IPS-NIHi11 (cell line): ENCODE measurements around the gene MVB12A.
A peak's percentile ranks its signal among the peaks of the same experiment; 100 is the strongest.

ENCODE experiments used
- DNase-seq: peaks from one replicate; pipeline ENCODE4 v3.0.0; 2012; ENCODE audit warnings: mixed read lengths, low spot score

MVB12A gene

DNA sequence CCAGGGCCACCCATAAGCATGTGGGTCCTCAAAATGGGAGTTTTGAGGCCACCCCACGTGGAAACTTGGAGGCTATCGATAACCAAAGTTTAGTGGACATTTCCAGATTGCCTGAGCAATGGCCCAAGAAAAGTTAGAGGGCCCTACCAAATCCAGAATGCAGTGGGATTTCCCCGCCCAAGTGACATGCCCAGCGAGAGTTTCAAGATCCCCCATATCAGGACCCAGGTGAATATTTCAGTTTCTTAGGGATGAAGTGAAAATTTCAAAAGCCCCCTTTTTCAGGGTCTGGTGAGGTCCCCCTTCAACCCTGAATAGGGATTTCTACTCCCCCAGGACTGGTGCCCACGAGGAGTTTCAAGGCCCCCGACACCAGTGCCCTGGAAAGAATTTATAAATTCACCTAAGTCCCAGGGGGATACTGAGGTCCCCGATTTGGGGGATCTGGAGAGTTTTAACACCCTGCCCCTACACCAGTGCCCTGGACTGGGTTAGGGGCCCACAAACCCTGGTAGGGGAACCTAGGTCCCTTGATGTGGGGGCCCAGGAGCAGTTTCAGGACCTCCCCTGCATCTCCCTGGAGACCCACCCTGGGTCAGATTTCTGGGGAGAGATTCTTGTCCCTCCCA lies 15.1 kb upstream of the MVB12A start:
- no peak for DNase-seq

DNA sequence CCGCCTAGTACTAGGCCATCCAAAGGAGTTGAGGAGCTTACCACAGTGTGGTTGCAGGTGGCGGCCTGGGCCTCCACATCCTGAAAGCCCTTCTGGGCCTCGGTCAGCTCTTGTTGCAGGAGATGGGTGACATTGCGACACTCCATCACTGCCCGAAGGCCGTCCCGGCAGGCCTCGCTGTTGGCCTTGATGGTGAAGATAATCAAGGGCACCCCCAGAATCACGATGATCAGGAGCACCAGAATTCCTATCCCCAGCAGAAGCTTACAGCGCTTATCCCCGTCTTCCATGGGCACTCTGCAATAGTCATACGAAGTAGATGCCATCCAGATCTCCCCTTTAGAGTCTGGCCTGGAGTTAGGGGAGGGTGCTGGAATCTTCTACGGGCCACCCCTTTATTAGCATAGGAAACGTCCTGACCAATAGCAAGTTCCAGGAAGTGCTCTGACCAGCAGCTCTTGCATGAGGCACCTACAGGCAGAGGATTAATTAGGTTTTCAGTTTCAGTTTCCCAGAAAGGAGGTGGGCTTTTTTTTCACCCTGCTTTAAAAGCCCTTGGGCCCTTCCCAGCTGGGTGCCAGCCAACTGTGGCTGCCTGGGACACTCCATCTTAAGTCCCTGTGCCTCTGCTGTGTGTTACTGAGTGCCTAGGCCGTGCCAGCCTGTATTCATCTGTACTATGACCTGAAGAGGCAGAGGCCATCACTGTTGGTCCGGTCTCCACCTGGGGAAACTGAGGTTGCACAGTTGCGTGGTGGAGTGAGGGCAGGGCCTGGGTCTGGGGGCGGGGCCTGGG lies 14.4 kb upstream of the MVB12A start, which contains the start of gene BST2:
TSS of gene BST2 (minus strand) at position 381 of the 796 bp plus-strand sequence. CDS start at position 326, 55 bp downstream.
- peak; percentile 80 for DNase-seq

DNA sequence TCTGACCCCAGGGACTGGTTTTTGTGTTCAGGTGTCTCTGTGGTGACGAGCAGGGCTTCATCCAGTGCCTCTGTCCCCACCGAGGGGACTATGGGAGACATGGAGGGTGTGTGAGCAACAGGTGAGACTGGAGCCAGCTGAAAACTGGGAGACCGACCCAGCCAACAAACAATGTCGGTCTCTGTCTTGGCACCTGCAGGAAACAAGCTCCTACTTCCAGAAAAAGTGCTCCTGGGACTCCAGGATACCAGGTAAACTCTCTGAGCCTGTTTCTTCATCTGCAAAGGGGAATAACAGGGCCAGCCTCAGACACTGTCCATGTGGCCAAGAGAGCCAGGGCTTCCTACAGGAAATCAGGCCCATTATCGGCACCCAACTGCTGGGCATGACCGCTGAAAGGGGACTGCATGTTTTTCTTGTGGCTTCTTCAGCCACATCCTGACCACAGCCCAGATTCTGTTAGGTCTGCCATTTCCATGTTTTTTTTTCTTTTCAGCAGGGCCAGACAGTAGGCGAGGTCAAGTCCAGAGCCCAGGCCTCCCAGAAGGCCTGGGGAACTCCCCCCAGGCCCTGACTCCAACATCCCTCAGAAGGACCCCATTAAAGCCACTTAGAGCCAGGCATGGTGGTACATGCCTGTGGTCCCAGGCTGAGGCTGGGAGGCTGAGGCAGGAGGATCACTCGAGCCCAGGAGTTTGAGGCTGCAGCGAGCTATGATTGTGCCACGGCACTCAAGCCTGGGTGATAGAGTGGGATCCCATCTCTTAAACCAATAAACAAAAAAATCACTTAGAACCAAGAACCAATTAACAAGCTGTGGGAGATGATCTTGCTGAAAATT lies 13.6 kb upstream of the MVB12A start:
- no peak for DNase-seq

DNA sequence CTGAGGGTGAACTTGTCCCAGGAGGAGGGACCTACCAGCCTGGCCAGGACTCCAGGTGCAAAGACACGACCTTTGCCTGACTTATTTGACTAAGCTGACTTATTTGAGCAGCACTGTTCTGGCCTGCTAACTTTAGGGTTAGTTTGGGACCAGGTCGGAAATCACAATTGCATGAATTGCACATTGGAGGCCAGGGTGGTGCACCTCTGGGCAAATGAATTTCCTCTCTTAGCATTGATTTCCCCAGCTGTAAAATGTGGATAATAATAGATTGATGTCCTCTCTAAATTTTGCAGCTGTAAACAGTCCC lies 13.0 kb upstream of the MVB12A start:
- no peak for DNase-seq

DNA sequence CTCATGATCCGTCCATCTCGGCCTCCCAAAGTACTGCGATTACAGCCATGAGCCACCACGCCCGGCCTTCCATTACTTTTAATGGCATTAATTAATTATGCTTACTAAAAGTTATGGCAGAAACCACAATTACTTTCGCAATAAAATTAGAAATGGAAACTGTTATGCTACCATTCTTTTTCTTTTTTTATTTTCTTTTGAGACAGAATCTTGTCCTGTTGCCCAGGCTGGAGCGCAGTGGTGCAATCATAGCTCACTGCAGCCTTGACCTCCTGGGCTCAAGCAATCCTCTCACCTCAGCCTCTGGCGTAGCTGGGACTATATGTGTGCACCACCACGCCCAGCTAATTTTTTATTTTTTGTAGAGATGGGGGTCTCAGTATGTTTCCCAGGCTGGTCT lies 9.9 kb upstream of the MVB12A start:
- DNase-seq = no peak

DNA sequence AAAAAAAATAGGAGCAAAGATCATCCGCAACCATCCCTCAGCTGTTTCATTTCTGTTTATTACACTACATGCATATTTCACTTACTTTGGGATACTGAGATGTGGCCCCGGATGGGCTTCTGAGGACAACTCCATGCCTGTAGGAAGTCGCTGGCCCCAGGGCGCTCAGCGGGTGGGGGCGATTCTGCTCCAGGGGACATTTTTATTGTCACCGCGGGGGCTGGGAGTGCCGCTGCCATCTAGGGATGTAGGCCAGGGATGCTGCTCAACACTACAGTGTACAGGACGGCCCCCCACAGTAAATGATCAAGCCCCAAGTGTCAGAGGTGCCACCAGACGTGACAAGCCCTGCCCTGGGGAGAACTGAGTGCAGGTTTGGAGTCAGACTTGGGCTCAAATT lies 8.0 kb upstream of the MVB12A start:
- no peak for DNase-seq

DNA sequence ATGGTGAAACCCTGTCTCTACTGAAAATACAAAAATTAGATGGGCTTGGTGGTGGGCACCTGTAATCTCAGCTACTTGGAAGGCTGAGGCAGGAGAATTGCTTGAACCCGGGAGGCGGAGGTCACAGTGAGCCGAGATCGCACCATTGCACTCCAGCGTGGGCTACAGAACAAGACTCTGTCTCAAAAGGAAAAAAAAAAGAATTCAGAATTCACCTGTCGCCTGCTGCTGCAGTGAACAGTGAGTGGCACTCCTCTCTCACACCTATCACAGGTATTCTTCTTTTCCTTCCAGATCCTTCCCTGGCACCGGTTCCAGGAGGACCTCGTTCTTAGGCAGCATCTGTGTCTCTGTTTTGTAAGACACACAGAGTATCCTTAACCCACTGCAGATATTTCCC lies 5.8 kb upstream of the MVB12A start:
- DNase-seq = no peak

DNA sequence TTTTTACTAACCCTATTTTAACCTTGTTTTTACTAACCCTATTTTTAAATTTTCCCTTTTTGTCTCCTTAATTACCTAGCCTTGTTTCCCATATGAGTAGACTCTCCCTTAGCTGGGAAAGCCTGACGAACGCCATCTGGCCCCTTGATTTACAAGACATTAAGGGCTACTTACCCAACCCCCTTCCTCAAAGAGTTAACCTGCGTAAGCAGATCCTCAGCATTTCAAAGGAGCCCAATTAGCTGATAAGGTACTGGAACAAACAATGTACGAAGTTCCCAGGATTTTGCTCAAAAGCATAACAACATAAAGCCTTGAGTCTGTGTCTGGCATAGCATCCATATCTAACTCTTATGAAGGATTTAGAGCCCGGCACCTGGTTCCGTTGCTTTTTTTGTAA lies 4.7 kb upstream of the MVB12A start:
- DNase-seq = no peak

DNA sequence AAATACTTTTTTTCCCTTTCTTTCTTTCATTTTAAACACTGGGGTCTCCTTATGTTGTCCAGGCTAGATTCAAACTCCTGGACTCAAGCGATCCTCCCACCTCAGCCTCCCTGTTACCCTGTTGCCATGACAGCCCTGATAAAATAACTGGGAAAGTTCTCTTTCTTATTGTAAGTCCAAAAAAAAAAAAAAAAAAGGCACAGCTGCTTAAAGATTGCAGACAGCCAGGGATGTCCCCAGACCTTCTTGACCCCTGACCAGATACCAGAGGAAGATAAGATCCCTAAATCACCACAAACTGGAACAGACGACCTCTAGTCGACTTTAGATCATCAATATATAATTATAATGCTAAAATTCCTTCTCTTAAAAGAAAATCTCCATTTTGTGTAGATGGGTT lies 1.1 kb upstream of the MVB12A start:
- DNase-seq = no peak

DNA sequence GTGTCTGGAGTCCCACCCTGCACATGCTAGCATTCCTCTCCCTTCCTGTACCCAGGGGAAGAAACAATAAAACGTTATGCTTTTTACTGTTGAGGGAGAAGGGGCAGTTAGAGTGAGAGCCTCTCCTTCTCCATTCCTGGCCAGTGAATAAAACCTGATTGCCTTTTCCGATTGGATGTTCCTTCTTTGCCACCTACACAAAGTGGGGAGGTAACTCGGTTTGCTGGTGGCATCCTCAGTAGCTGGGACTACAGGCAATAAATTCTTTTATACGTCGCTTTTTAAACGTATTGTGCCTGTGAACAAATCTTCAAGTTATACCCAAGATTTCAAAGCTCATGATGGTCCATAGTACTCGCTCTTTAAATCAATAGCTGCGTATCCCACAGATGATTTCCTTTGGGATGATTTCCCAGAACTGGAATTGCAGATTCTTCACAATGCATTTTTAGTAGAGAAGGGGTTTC lies 660 bp upstream of the MVB12A start:
- no peak for DNase-seq

DNA sequence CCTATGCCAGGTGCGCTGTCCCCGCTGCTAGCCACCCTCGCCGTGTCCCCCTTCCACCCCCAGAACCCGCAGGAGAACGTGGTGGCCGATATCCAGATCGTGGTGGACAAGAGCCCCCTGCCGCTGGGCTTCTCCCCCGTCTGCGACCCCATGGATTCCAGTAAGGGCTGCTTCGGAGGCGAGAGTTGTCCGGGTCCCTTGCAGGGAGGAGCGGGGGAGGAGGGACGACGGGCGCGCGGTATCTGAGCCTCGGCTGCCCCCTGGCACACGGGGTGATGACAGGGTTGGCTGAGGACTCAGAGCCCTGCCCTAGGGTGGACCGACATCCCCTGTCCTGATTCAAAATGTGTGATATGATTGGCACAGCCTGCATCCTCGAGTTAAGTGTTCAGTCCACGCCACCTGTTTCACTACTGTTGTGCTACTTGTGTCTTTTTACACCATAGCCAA lies 653 bp downstream of the MVB12A start:
- peak; percentile 63 for DNase-seq

DNA sequence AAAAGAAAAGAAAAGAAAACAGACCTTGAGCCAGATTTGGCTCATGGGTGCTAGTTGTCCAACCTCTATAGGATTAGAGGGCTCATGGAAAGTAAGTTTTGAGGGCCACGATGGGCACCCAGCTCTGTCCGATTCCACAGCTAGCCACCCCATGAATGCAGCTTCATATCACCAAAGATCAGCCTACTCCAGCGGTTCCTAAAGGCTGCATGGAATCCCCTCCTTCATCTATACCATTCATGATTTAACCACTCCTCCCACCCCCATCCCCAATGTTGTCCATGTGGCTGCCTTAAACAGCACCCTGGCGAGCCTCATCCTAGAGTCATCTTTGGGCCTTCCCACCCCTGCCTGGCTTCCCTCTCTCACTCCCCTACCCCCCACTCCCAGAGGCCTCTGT lies 2.1 kb downstream of the MVB12A start:
- no peak for DNase-seq

DNA sequence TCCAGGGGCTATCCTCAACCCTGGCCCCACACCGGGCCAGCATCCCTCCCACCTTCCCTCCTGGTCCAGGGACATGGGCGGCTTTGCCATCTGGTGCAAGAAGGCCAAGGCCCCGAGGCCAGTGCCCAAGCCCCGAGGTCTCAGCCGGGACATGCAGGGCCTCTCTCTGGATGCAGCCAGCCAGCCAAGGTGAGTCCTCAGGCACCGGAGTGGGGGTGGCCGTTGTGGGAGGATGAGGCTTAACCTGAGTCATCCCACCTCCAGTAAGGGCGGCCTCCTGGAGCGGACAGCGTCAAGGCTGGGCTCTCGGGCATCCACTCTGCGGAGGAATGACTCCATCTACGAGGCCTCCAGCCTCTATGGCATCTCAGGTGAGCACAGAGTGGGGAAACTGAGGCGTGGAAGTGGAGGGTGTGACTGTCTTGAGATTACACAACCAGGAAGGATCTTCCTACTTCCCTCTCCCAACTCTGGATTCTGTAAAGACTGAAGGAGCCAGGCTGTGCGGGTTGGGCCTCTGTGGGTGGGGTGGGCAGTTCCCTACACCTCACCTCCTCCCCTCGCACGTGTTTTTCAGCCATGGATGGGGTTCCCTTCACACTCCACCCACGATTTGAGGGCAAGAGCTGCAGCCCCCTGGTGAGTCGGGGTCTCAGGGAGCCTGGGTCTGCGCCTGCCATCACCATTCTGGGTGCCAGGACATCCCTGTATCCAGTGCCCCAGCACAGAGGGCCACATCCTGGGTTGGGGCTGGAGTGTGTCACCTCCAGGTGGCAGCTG lies 3.8 kb downstream of the MVB12A start:
- no peak for DNase-seq

DNA sequence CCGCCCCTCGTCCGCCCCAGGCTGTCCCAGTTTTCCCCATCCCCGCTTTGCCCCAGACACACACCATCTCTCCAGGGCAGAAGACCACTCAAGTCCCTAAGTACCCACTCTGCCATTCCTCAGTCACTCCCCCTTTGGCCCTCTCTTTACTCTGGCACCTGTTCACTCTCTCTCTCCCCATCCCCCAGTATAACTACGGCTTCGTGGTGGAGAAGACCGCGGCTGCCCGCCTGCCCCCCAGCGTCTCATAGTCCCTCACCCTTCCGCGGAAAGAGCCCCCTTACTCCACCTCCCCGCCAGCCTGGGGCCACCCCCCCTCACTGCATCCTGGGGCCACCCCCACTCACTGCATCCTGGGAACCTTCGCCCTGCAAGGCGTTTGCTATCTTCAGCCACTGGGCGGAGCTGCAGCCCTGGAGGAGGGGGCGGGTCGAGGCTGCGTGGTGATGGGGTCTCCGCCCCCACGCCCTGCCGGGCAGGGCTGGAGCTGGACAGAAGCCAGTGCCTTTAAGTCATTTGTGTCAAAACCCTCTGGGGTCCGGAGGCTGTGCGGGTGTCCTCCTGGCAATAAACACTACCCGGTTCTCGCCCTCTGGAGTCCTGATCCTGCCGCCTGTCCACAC lies 5.0 kb downstream of the MVB12A start:
- peak; percentile 91 for DNase-seq

DNA sequence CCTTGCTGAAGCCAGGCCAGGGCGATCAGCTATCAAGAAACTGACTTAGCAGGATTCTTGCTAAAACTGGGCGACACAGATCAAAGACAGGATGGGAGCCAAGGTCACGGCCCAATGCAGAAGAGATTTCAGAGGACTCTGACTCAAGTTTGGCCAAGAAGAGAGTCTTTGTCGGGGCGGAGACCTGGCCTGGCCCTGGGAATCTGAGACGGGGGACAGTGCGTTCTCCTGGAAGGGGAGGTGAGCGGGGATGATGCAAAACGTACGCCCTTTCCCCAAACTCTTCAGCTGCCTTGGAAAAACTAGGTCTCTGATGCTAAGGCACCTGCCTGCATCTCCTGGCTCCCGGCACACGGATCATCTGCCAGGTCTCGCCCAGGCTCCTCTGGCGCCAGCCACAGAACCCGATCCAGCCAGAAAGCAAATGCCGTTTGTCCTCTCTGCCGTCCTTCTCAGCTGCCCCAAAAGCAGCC lies 9.8 kb downstream of the MVB12A start:
- no peak for DNase-seq

DNA sequence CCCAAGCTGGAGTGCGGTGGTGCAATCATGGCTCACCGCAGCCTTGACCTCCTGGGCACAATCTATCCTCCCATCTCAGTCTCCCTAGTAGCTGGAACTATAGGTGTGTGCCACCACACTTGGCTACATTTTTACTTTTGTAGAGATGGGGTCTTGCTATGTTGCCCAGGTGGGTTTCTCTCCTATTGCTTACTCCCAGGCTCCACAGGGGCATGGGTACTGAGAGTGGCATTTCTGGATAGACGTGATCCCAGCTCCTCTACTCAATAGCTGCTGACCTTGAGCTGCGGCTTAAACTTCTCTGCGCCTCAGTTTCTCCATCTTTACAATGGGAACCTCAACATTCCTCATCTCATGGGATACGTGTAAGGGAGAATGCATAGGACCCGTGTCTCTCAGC lies 11.6 kb downstream of the MVB12A start:
- DNase-seq = no peak

DNA sequence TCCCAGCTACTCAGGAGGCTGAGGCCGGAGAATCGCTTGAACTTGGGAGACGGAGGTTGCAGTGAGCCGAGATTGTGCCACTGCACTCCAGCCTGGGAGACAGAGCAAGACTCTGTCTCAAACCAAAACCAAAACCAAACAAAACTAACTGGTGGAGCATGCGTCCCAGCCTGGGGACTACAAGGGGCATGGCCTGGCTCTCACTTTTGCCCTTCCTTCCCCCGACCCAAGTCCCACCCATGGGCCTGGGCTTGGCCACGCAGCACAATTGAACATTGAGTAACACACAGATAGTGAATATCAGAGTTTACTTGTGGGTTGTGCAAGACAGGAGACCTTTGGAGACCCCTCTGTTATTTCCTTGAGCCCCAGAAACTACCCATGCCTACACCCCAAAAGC lies 15.4 kb downstream of the MVB12A start:
- no peak for DNase-seq

DNA sequence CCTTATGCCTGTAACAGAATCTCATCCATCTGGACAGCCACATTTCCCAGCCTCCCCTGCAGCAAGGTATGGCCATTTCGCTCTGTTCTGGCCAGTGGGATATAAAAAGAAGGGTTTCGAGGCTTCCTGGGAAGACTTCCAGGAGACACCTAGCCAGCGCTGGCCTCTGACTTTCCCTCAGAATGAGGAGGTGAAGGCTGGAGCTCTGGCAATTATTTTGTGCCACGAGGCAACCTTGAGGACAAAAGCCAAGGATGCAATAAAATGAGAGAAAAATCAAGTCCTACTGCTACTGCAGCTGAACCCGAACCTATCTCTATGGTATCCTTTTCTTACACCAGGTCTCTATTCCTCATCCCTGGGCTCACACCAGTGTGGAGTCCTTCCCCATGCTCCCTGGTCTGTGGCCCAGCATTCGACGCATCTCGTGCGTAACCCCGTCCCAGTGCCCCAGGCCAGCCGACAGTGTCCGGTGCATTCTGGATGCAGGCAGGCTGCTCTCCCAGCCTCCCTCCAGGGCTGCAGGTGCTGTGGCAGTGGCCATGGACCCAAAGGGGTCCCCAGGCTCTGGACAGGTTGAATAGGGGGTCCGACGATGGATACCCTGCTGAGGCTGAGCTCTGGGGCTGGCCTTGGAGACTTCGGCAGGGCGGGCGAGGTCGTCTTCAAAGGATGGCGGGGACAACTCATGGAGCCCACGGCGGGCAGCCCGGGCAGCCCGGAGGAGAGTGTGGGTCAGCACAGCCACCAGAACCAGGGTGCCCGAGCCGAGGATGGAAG lies 16.4 kb downstream of the MVB12A start:
- DNase-seq = no peak

DNA sequence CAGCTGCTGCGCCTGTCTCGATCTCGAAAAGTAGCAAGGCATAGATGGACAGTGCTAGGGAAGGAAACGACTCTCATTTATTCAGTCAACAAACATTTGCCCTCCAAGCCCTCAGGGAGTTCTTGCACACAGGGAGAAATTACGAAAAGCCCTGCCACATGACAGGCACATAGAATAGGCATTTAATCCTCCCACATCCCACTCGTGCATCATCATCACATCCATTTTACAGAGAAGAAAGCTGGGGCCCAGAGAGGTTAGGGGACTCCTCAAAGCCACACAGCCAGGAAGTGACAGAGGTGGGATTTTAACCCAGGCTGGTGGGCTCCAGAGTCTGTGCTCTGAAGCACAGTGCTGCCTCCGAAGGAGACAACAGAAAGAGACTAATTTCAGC lies 17.0 kb downstream of the MVB12A start:
- DNase-seq = no peak

DNA sequence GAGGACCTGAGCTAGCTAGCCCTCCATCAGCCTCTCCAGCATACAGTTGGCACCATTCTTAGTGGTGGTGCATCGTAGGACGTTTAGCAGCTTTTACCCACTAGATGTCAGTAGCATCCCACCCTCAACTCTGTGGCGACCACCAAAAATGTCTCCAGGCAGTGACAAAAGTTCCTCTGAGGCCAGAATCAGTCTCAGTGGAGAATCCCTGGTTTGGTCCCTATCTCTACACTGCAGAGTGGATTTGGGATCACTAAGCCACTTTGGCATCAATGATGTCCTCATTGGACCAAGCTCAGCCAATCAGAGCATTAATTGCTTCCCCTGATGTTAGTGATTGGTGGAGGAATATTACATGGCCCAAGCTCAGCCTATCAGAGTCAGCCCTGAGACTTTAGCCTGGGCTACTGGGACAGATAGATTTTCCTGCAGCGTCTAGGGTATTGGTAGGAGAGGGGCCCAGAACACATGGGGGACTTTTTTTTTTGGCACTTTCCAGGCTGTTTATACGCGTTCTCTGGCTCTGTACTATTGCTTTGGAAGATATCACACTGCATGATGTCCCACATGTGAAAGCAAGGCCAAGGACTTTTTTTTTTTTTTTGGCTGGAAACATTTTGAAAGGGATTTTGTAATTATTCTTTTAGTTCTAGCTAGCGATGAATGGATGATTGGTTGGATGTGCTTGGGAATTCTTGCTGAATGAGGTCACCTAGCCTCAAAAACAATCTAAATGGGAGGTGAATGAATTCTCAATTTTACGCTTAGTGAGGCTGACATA lies 21.6 kb downstream of the MVB12A start:
- peak; percentile 63 for DNase-seq
